ENCODE measurements around the gene ARHGAP33.

ARHGAP33 gene

GRCh38 chr19:35783469-35784434, 8.4 kb downstream of the ARHGAP33 start:
- Histone ChIP-seq H3K4me1 (ENCODE audit: control insufficient read depth, insufficient read depth, low read length) (peaks cover 8% of the 10 kb centered on the region; the same call in 1 of the 2 replicates), H3K27me3 (ENCODE audit: control insufficient read depth, insufficient read depth, low read length) (no peaks in the 10 kb centered on the region), H3K27ac (ENCODE audit: low read depth, low read length) (no peak overlapping the region), H3K9ac (ENCODE audit: low read depth, low read length) (no peak overlapping the region), H3K4me3 (ENCODE audit: low read depth, low read length) (peak overlapping the region; percentile 58), H3K9me3 (ENCODE audit: control insufficient read depth, insufficient read depth, low read length) (no peaks in the 10 kb centered on the region), H3K36me3 (ENCODE audit: control insufficient read depth, insufficient read depth, low read length) (no peaks in the 10 kb centered on the region)

DNA sequence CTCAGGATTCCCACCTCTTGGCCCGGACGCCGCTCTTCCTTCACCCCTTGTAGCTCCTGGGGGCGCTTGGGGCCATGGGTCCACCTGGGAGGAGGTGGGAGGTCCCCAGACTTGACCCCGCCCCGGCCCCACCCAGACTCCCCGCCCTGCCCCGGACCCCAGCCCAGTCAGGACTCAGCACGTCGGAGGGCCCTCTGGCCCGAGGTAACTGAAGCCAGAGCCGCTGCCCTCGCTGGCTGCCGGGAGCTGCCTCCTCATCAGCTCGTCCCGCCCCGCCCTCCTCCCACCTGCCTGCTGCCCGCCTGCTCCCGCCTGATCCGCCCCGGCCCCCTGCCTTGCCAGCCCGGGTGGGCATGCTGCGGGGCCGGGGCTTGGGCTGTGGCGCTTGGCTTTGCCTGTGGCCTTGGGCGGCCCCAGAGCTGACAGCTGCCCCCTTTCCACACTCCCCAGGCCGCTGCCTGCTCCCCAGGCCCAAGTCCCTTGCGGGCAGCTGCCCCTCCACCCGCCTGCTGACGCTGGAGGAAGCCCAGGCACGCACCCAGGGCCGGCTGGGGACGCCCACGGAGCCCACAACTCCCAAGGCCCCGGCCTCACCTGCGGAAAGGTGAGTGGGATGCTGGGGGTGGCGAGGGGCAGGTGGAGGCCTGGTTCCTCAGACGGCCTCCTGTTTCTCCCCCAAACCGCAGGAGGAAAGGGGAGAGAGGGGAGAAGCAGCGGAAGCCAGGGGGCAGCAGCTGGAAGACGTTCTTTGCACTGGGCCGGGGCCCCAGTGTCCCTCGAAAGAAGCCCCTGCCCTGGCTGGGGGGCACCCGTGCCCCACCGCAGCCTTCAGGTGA, 9.4 kb downstream of the ARHGAP33 start:
- peak overlapping the region; percentile 69 for H3K4me3 ChIP-seq (ENCODE audit: low read depth, low read length)
- peak overlapping the region; percentile 11; the same call in 1 of the 2 replicates for H3K9ac ChIP-seq (ENCODE audit: low read depth, low read length)
- H3K4me1 ChIP-seq (ENCODE audit: control insufficient read depth, insufficient read depth, low read length): peaks cover 8% of the 10 kb centered on the region; the same call in 1 of the 2 replicates
- H3K36me3 ChIP-seq (ENCODE audit: control insufficient read depth, insufficient read depth, low read length): no peaks in the 10 kb centered on the region
- H3K27me3 ChIP-seq (ENCODE audit: control insufficient read depth, insufficient read depth, low read length): no peaks in the 10 kb centered on the region
- no peak overlapping the region for H3K27ac ChIP-seq (ENCODE audit: low read depth, low read length)
- H3K9me3 ChIP-seq (ENCODE audit: control insufficient read depth, insufficient read depth, low read length): no peaks in the 10 kb centered on the region

GRCh38 chr19:35785339-35785627, 9.9 kb downstream of the ARHGAP33 start:
- Histone ChIP-seq H3K36me3 (ENCODE audit: control insufficient read depth, insufficient read depth, low read length) (no peaks in the 10 kb centered on the region), H3K9me3 (ENCODE audit: control insufficient read depth, insufficient read depth, low read length) (no peaks in the 10 kb centered on the region), H3K4me1 (ENCODE audit: control insufficient read depth, insufficient read depth, low read length) (peaks cover 8% of the 10 kb centered on the region; the same call in 1 of the 2 replicates), H3K27ac (ENCODE audit: low read depth, low read length) (no peak overlapping the region), H3K4me3 (ENCODE audit: low read depth, low read length) (peak overlapping the region; percentile 69), H3K9ac (ENCODE audit: low read depth, low read length) (no peak overlapping the region), H3K27me3 (ENCODE audit: control insufficient read depth, insufficient read depth, low read length) (no peaks in the 10 kb centered on the region)

- H3K4me1 ChIP-seq (ENCODE audit: control insufficient read depth, insufficient read depth, low read length): peaks cover 5% of the 10 kb centered on the region; the same call in 1 of the 2 replicates
- no peak overlapping the region for H3K27ac ChIP-seq (ENCODE audit: low read depth, low read length)
- H3K9me3 ChIP-seq (ENCODE audit: control insufficient read depth, insufficient read depth, low read length): no peaks in the 10 kb centered on the region
- no peak overlapping the region for H3K4me3 ChIP-seq (ENCODE audit: low read depth, low read length)
- no peaks in the 10 kb centered on the region for H3K36me3 ChIP-seq (ENCODE audit: control insufficient read depth, insufficient read depth, low read length)
- no peak overlapping the region for H3K9ac ChIP-seq (ENCODE audit: low read depth, low read length)
- no peaks in the 10 kb centered on the region for H3K27me3 ChIP-seq (ENCODE audit: control insufficient read depth, insufficient read depth, low read length)
Observed at GRCh38 chr19:35786299-35787160, 11.2 kb downstream of the ARHGAP33 start.

GRCh38 chr19:35787227-35787799, 11.9 kb downstream of the ARHGAP33 start:
- Histone ChIP-seq H3K27ac (ENCODE audit: low read depth, low read length) (no peak overlapping the region), H3K27me3 (ENCODE audit: control insufficient read depth, insufficient read depth, low read length) (no peaks in the 10 kb centered on the region), H3K4me1 (ENCODE audit: control insufficient read depth, insufficient read depth, low read length) (peaks cover 5% of the 10 kb centered on the region; the same call in 1 of the 2 replicates), H3K4me3 (ENCODE audit: low read depth, low read length) (no peak overlapping the region), H3K9me3 (ENCODE audit: control insufficient read depth, insufficient read depth, low read length) (no peaks in the 10 kb centered on the region), H3K36me3 (ENCODE audit: control insufficient read depth, insufficient read depth, low read length) (no peaks in the 10 kb centered on the region), H3K9ac (ENCODE audit: low read depth, low read length) (no peak overlapping the region)

DNA sequence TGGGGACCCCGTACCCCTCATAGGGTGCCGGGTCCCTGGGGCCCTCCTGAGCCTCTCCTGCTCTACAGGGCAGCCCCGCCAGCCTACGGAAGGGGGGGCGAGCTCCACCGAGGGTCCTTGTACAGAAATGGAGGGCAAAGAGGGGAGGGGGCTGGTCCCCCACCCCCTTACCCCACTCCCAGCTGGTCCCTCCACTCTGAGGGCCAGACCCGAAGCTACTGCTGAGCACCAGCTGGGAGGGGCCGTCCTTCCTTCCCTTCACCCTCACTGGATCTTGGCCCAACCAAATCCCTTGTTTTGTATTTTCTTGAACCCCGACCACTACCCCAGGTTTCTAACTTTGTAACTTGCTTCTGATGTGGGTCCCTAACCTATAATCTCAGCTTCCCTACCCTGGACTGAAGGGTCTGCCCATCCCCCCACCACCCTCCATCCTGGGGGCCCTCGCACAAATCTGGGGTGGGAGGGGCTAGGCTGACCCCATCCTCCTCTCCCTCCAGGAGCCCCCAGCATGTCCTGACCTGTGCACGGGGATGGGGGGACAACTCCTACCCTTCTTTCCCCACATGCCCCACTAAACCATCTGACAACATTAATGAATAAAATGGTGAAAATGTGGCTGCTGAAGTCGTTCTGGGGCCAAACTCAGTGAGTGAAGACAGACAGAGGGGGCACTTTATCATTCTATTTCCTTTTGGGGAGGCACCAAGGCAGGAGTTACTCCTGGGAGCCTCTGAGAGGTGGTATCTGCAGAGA, 13.0 kb downstream of the ARHGAP33 start:
- no peaks in the 10 kb centered on the region for H3K9me3 ChIP-seq (ENCODE audit: control insufficient read depth, insufficient read depth, low read length)
- no peaks in the 10 kb centered on the region for H3K27me3 ChIP-seq (ENCODE audit: control insufficient read depth, insufficient read depth, low read length)
- no peak overlapping the region for H3K9ac ChIP-seq (ENCODE audit: low read depth, low read length)
- H3K4me3 ChIP-seq (ENCODE audit: low read depth, low read length): no peak overlapping the region
- peaks cover 5% of the 10 kb centered on the region; the same call in 1 of the 2 replicates for H3K4me1 ChIP-seq (ENCODE audit: control insufficient read depth, insufficient read depth, low read length)
- H3K27ac ChIP-seq (ENCODE audit: low read depth, low read length): no peak overlapping the region
- no peaks in the 10 kb centered on the region for H3K36me3 ChIP-seq (ENCODE audit: control insufficient read depth, insufficient read depth, low read length)

DNA sequence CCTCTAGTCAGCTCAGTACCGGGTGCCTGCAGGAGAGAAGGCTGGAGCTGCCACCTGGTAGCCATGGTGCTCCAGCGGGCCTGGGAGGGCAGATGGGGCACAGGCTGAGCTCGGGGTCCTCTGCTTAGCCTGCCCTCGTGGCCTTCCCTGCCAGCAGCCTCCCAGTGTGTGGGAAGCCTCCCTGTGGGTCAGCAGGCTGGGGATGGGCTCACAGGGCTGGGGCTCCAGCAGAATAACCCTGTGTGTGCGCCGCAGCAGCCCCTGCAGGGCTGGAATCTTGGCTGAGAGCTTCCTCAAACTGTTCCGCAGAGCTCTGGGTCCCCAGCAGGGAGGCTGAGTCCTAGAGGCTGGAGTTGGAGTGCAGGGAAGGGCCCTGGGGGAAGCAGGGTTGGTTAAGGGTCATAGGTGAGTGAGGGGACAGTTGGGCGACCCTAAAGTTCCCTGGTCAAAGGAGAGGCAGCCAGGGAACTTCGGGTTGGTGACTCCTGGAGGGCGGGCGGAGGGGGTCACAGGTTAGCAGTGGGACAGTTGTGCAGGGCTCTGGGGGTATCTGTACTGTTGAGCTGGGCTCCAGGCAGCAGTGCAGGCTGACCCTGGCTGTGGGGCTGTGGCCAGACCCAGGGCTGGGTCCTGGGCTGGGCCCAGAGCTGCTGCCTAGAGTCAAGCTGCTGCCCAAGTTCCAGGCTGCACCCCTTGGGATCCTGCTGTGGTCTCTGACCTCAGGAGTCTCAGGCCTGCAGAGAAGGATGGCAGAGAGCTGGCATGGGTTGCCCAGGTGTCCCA, 14.0 kb downstream of the ARHGAP33 start:
- Histone ChIP-seq H3K4me1 (ENCODE audit: control insufficient read depth, insufficient read depth, low read length) (peaks cover 5% of the 10 kb centered on the region; the same call in 1 of the 2 replicates), H3K9me3 (ENCODE audit: control insufficient read depth, insufficient read depth, low read length) (no peaks in the 10 kb centered on the region), H3K9ac (ENCODE audit: low read depth, low read length) (no peak overlapping the region), H3K36me3 (ENCODE audit: control insufficient read depth, insufficient read depth, low read length) (no peaks in the 10 kb centered on the region), H3K27ac (ENCODE audit: low read depth, low read length) (no peak overlapping the region), H3K27me3 (ENCODE audit: control insufficient read depth, insufficient read depth, low read length) (no peaks in the 10 kb centered on the region), H3K4me3 (ENCODE audit: low read depth, low read length) (no peak overlapping the region)

DNA sequence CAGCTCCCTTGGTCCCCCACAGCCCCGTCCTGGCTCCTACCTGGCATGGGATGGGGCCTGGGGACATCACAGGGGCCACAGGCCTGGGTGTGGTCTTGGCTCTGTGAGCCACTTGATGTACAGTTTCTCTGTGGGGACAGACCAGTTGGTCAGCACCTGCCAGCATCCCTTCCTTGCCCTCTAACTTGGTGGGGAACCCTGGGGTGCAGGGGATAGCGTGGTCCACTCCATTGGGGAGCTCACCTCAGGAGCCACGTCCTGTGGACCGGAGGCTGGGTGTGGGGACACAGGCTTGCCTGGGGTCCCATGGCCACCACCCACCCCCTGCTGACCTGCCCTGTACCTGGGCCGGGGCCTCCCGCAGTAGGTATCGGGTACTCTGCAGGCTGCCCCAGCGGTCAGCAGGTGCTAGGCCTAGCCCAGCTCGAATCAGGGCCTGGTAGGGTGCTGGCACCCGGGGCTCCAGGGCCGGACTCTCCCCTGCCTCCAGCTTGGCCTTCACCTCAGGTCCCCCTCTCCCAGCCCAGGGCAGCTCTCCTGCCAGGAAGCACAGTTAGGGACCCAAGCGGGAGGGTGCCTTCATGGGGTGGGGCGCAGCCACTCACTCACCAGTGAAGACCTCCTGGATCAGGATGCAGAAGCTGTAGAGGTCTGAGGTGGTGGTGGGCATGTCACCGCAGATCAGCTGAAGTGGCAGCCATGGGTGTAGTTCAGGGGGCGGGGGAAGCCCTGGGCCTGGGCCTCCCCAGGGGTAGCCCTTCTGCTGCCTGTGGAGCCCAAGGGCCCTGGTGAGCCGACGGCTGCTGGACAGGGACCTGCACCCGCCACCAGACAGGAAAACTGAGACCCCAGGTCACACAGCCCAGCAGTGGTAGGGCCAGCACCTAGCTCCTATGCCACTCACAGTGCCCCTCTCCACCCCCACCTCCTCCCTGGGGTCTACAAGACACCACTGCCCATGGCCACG, 14.9 kb downstream of the ARHGAP33 start:
- Histone ChIP-seq H3K9ac (ENCODE audit: low read depth, low read length) (no peak overlapping the region), H3K9me3 (ENCODE audit: control insufficient read depth, insufficient read depth, low read length) (no peaks in the 10 kb centered on the region), H3K36me3 (ENCODE audit: control insufficient read depth, insufficient read depth, low read length) (no peaks in the 10 kb centered on the region), H3K4me3 (ENCODE audit: low read depth, low read length) (no peak overlapping the region), H3K27me3 (ENCODE audit: control insufficient read depth, insufficient read depth, low read length) (no peaks in the 10 kb centered on the region), H3K27ac (ENCODE audit: low read depth, low read length) (no peak overlapping the region), H3K4me1 (ENCODE audit: control insufficient read depth, insufficient read depth, low read length) (peaks cover 5% of the 10 kb centered on the region; the same call in 1 of the 2 replicates)

Measured in HUES48 (cell line).